ENCODE measurements around the gene ADORA2A.
A peak's percentile ranks its signal among the peaks of the same experiment; 100 is the strongest.

DNA sequence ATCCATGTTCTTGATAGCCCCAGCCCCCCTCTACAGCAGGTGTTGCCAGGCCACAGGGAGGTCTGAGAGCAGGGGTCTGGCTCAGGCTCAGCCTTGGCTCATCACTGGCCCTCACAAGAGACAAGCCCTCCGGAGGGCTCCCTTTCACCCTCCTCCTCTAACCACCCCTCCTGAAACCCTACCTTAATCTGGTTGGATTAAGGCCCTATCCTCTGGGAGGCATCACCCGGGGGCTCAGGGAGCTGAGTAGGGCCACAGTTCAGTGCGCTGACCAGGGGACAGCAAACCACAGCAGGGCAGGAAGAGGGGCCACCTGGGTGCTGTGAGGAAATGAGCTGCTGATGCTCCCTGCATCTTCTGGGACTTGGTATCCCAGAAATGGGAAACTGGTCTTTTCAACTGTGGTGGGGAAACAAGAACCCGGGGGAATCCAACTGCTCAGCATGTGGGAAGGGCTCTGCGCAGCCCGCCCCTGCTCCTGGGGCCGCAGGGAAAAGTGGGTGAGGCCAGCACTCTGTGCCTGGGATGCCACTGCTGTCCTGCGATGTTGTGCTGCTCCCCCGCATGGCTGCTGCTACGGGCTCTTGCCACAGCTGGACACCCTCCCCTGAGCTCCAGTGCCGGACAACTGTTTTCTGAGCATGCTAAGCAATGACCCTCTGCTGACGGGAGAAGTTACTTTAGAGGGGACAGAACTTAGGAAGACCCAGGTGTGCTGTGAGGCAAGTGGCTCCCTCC lies 17.5 kb downstream of the ADORA2A start:
- TF ChIP-seq, protein P1, sequence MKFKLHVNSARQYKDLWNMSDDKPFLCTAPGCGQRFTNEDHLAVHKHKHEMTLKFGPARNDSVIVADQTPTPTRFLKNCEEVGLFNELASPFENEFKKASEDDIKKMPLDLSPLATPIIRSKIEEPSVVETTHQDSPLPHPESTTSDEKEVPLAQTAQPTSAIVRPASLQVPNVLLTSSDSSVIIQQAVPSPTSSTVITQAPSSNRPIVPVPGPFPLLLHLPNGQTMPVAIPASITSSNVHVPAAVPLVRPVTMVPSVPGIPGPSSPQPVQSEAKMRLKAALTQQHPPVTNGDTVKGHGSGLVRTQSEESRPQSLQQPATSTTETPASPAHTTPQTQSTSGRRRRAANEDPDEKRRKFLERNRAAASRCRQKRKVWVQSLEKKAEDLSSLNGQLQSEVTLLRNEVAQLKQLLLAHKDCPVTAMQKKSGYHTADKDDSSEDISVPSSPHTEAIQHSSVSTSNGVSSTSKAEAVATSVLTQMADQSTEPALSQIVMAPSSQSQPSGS (CRISPR knock-in tag; IDR thresholded peaks at IDR 0.05): no peak
- TF ChIP-seq, protein P2, sequence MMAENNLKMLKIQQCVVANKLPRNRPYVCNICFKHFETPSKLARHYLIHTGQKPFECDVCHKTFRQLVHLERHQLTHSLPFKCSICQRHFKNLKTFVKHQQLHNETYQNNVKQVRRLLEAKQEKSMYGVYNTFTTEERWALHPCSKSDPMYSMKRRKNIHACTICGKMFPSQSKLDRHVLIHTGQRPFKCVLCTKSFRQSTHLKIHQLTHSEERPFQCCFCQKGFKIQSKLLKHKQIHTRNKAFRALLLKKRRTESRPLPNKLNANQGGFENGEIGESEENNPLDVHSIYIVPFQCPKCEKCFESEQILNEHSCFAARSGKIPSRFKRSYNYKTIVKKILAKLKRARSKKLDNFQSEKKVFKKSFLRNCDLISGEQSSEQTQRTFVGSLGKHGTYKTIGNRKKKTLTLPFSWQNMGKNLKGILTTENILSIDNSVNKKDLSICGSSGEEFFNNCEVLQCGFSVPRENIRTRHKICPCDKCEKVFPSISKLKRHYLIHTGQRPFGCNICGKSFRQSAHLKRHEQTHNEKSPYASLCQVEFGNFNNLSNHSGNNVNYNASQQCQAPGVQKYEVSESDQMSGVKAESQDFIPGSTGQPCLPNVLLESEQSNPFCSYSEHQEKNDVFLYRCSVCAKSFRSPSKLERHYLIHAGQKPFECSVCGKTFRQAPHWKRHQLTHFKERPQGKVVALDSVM (CRISPR knock-in tag; IDR thresholded peaks at IDR 0.05): no peak
- TF ChIP-seq, protein P3, sequence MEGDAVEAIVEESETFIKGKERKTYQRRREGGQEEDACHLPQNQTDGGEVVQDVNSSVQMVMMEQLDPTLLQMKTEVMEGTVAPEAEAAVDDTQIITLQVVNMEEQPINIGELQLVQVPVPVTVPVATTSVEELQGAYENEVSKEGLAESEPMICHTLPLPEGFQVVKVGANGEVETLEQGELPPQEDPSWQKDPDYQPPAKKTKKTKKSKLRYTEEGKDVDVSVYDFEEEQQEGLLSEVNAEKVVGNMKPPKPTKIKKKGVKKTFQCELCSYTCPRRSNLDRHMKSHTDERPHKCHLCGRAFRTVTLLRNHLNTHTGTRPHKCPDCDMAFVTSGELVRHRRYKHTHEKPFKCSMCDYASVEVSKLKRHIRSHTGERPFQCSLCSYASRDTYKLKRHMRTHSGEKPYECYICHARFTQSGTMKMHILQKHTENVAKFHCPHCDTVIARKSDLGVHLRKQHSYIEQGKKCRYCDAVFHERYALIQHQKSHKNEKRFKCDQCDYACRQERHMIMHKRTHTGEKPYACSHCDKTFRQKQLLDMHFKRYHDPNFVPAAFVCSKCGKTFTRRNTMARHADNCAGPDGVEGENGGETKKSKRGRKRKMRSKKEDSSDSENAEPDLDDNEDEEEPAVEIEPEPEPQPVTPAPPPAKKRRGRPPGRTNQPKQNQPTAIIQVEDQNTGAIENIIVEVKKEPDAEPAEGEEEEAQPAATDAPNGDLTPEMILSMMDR (CRISPR knock-in tag; IDR thresholded peaks at IDR 0.05): 0 out of 2 replicates have a peak, but pooled peaks have one; percentile 6
- TF ChIP-seq, protein P4, sequence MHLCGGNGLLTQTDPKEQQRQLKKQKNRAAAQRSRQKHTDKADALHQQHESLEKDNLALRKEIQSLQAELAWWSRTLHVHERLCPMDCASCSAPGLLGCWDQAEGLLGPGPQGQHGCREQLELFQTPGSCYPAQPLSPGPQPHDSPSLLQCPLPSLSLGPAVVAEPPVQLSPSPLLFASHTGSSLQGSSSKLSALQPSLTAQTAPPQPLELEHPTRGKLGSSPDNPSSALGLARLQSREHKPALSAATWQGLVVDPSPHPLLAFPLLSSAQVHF (CRISPR knock-in tag; IDR thresholded peaks at IDR 0.05): no peak
- TF ChIP-seq ZNF510 (CRISPR knock-in tag; IDR thresholded peaks at IDR 0.05; ENCODE audit: low read depth): no peak
- no peak for TF ChIP-seq ZFP36 (IDR thresholded peaks at IDR 0.05; ENCODE audit: borderline replicate concordance, low read depth, low read length, partially characterized antibody)
- TF ChIP-seq ZBTB38 (CRISPR knock-in tag; IDR thresholded peaks at IDR 0.05): no peak
- TF ChIP-seq FOXO1 (CRISPR knock-in tag; IDR thresholded peaks at IDR 0.05): no peak

All from HepG2 (cell line).